WTC11 (cell line): ENCODE results near the gene RUNX1. TPM values are rescaled to one million over a fixed set of nuclear protein-coding genes. Genes with fewer than 3 reads are reported as not detected.

Source experiments
- ATAC-seq: fragments of 200-7000 bp; cut with Tn5 transposase; 2 replicates; pipeline ENCODE4 v1.10.0; 2021; ENCODE audit warnings: mild to moderate bottlenecking, moderate library complexity
- CTCF ChIA-PET: fragments of 300-600 bp; sonication (Branson Sonifier 250); formaldehyde crosslinking; loops from one replicate; lab custom pipeline; 2021; ENCODE audit warnings: antibody characterized with exemption; lab: Charles Lee
- POLR2A ChIA-PET: fragments of 350-600 bp; sonication (Branson Sonifier 250); formaldehyde crosslinking; loops from one replicate; lab custom pipeline; 2021; ENCODE audit warnings: antibody characterized with exemption; lab: Charles Lee
- DNase-seq: peaks from one replicate; pipeline ENCODE4 v3.0.0; 2021; ENCODE audit warnings: low spot score
- H3K27ac Mint-ChIP-seq: 2 replicates; pipeline ENCODE4 v1.8.0; 2021; ENCODE audit warnings: mixed read lengths
- H3K27me3 Mint-ChIP-seq: 2 replicates; pipeline ENCODE4 v1.8.0; 2021; ENCODE audit warnings: low read depth, mild to moderate bottlenecking, moderate library complexity, mixed read lengths
- H3K36me3 Mint-ChIP-seq: 2 replicates; pipeline ENCODE4 v1.8.0; 2021; ENCODE audit warnings: mixed read lengths
- H3K4me1 Mint-ChIP-seq: 2 replicates; pipeline ENCODE4 v1.8.0; 2022; ENCODE audit warnings: mixed read lengths
- H3K4me3 Mint-ChIP-seq: 2 replicates; pipeline ENCODE4 v1.8.0; 2021; ENCODE audit warnings: mild to moderate bottlenecking, moderate library complexity, mixed read lengths
- H3K9me3 Mint-ChIP-seq: 2 replicates; pipeline ENCODE4 v1.8.0; 2021; ENCODE audit warnings: mixed read lengths
- ATF1 ChIP-seq: sonication (generic); formaldehyde crosslinking; IDR thresholded peaks from 2 replicates; pipeline ENCODE4 v1.8.1; 2023; ENCODE audit warnings: mild to moderate bottlenecking, moderate library complexity, missing genetic modification reagents
- CBFB ChIP-seq: sonication (generic); formaldehyde crosslinking; IDR thresholded peaks from 2 replicates; pipeline ENCODE4 v1.8.1; 2022; ENCODE audit warnings: mild to moderate bottlenecking, low read depth, missing genetic modification reagents
- FOXP1 ChIP-seq: sonication (generic); formaldehyde crosslinking; IDR thresholded peaks from 2 replicates; pipeline ENCODE4 v1.8.0; 2022; ENCODE audit warnings: missing genetic modification reagents, mild to moderate bottlenecking, moderate library complexity, borderline replicate concordance
- KAT7 ChIP-seq: sonication (generic); formaldehyde crosslinking; IDR thresholded peaks from 2 replicates; pipeline ENCODE4 v1.8.1; 2023; ENCODE audit warnings: missing genetic modification reagents, mild to moderate bottlenecking, borderline replicate concordance
- MYBL2 ChIP-seq: sonication (generic); formaldehyde crosslinking; IDR thresholded peaks from 2 replicates; pipeline ENCODE4 v1.8.1; 2023; ENCODE audit warnings: mild to moderate bottlenecking, moderate library complexity, missing genetic modification reagents
- NFYB ChIP-seq: sonication (generic); formaldehyde crosslinking; conservative IDR thresholded peaks from 2 replicates; pipeline ENCODE4 v1.8.0; 2022; ENCODE audit warnings: low read depth, missing genetic modification reagents
- NR2C2 ChIP-seq: sonication (generic); formaldehyde crosslinking; IDR thresholded peaks from 2 replicates; pipeline ENCODE4 v1.8.0; 2022; ENCODE audit warnings: mild to moderate bottlenecking, missing genetic modification reagents
- SMAD4 ChIP-seq: sonication (generic); formaldehyde crosslinking; IDR thresholded peaks from 2 replicates; pipeline ENCODE4 v1.8.0; 2022; ENCODE audit warnings: mild to moderate bottlenecking, missing genetic modification reagents
- TP53 ChIP-seq: sonication (generic); formaldehyde crosslinking; IDR thresholded peaks from 2 replicates; pipeline ENCODE4 v1.8.1; 2023; ENCODE audit warnings: mild to moderate bottlenecking, missing genetic modification reagents
- total RNA-seq: library from RNA; stranded (reverse); gene quantifications from 3 replicates; pipeline ENCODE4 v1.2.3, GENCODE V29; 2021
- TF ChIP-seq, protein P1 (sequence below): fragments of 200-600 bp; IDR thresholded peaks from 2 replicates; pipeline ENCODE4 v1.8.0; 2022; ENCODE audit warnings: antibody characterized with exemption
- TF ChIP-seq, protein P2 (sequence below): fragments of 250-450 bp; sonication (Bioruptor Pico); IDR thresholded peaks from 2 replicates; pipeline ENCODE4 v1.8.0; 2021; ENCODE audit warnings: mild to moderate bottlenecking
- TF ChIP-seq, protein P3 (sequence below): sonication (generic); formaldehyde crosslinking; IDR thresholded peaks from 2 replicates; pipeline ENCODE4 v1.8.1; 2022; ENCODE audit warnings: low read depth, missing genetic modification reagents, borderline replicate concordance
- TF ChIP-seq, protein P4 (sequence below): fragments of 250-450 bp; sonication (Bioruptor Pico); IDR thresholded peaks from 2 replicates; pipeline ENCODE4 v1.9.0; 2021; ENCODE audit warnings: mild to moderate bottlenecking
- TF ChIP-seq, protein P5 (sequence below): sonication (generic); formaldehyde crosslinking; IDR thresholded peaks from 2 replicates; pipeline ENCODE4 v1.8.0; 2023; ENCODE audit warnings: missing genetic modification reagents
- TF ChIP-seq, protein P6 (sequence below): fragments of 250-450 bp; sonication (Bioruptor Pico); IDR thresholded peaks from 2 replicates; pipeline ENCODE4 v1.9.0; 2021; ENCODE audit warnings: mild to moderate bottlenecking
- TF ChIP-seq, protein P7 (sequence below): sonication (generic); formaldehyde crosslinking; IDR thresholded peaks from 2 replicates; pipeline ENCODE4 v1.8.0; 2022; ENCODE audit warnings: mild to moderate bottlenecking, missing genetic modification reagents

The RUNX1 gene
- total RNA-seq, 1 experiment from 2014 or later: 2.2 TPM

DNA sequence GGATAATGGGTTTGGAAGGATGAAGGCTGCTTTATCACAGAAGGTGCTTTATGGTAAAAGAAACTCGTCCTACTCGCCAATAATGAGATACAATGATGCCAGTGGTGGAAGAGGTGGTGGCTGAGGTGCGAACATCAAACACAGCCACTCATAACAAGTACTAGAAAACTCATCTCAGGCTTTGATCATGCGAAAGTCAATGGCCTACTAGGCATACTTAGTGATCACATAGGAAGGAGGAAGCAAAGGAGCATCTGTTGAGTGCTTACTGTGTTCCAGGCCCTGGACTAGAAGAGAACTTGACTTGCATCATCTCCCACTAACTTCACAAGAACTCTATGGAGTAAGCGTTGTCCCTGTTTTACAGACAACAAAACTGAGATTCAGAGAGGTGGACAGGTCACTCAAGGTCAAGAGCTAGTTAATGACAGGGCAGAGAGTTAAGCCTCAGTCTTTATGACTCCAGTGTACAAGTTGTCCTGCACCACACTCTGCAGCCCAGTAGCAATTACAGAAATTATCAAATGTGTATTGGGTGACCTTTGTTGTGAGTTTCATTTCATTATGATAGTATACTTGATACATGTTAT is 33.6 kb downstream of the RUNX1 start:
- DNase-seq: no peak

DNA sequence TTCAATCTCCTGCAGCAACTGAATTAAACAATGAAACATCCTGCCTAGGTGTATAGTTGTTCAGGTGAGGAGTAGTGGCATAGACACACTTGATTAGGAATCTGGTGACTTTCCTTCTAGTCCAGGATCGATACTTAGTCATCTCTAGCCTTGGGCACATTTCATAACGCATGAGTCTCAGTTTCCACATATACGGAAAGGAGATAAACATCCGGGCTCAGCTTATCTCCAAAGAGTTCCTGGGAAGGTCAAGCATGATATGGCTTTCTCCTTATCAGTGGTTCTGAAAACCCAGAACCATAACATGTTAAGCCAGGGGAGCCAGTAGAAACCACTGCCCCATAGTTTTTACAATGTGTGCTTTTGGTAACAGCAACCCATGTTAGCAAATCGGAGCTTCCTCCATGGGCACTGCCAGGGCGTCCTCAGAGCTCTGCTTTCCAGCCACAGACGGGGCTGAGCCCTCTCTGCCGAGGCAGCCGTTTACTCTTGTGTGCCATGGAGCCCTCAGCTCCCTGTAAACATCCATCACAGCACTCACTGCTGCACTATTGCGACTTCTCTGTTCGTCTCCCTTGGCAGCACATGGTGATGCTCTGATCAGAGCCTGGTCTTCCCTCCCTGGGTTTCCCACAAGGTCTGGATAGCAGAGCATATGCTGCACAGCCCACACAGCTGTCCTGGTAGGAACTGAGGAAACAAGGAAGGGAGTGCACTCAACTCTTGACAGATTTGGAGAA is 34.6 kb downstream of the RUNX1 start:
- DNase-seq (no peak), ATAC-seq (no peak)
- Mint-ChIP-seq H3K4me3 (no peak overlapping the region), H3K9me3 (no peaks in the 10 kb centered on the region), H3K4me1 (no peaks in the 10 kb centered on the region), H3K36me3 (no peaks in the 10 kb centered on the region), H3K27ac (no peak overlapping the region), H3K27me3 (no peaks in the 10 kb centered on the region)
- CTCF ChIA-PET: interaction anchor here (1.3 kb wide), 1 partner anchor 11 kb away, joined by 4 read pairs; no protein-coding TSS in a partner anchor
- no peak for TF ChIP-seq ATF1 (CRISPR knock-in tag)
- TF ChIP-seq, protein P1, sequence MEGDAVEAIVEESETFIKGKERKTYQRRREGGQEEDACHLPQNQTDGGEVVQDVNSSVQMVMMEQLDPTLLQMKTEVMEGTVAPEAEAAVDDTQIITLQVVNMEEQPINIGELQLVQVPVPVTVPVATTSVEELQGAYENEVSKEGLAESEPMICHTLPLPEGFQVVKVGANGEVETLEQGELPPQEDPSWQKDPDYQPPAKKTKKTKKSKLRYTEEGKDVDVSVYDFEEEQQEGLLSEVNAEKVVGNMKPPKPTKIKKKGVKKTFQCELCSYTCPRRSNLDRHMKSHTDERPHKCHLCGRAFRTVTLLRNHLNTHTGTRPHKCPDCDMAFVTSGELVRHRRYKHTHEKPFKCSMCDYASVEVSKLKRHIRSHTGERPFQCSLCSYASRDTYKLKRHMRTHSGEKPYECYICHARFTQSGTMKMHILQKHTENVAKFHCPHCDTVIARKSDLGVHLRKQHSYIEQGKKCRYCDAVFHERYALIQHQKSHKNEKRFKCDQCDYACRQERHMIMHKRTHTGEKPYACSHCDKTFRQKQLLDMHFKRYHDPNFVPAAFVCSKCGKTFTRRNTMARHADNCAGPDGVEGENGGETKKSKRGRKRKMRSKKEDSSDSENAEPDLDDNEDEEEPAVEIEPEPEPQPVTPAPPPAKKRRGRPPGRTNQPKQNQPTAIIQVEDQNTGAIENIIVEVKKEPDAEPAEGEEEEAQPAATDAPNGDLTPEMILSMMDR: no peak
- TF ChIP-seq, protein P2, sequence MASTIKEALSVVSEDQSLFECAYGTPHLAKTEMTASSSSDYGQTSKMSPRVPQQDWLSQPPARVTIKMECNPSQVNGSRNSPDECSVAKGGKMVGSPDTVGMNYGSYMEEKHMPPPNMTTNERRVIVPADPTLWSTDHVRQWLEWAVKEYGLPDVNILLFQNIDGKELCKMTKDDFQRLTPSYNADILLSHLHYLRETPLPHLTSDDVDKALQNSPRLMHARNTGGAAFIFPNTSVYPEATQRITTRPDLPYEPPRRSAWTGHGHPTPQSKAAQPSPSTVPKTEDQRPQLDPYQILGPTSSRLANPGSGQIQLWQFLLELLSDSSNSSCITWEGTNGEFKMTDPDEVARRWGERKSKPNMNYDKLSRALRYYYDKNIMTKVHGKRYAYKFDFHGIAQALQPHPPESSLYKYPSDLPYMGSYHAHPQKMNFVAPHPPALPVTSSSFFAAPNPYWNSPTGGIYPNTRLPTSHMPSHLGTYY: no peak
- POLR2A ChIA-PET: no interaction called here

More for the DNA sequence above, 33.6 kb downstream of the RUNX1 start:
- ATAC-seq: no peak
- TF ChIP-seq MYBL2 (CRISPR knock-in tag) (no peak), KAT7 (CRISPR knock-in tag) (no peak), CBFB (CRISPR knock-in tag) (no peak), TP53 (no peak), NR2C2 (CRISPR knock-in tag) (no peak), FOXP1 (CRISPR knock-in tag) (no peak), SMAD4 (CRISPR knock-in tag) (no peak), NFYB (no peak)
- TF ChIP-seq, protein P3, sequence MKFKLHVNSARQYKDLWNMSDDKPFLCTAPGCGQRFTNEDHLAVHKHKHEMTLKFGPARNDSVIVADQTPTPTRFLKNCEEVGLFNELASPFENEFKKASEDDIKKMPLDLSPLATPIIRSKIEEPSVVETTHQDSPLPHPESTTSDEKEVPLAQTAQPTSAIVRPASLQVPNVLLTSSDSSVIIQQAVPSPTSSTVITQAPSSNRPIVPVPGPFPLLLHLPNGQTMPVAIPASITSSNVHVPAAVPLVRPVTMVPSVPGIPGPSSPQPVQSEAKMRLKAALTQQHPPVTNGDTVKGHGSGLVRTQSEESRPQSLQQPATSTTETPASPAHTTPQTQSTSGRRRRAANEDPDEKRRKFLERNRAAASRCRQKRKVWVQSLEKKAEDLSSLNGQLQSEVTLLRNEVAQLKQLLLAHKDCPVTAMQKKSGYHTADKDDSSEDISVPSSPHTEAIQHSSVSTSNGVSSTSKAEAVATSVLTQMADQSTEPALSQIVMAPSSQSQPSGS (CRISPR knock-in tag): no peak
- TF ChIP-seq, protein P4, sequence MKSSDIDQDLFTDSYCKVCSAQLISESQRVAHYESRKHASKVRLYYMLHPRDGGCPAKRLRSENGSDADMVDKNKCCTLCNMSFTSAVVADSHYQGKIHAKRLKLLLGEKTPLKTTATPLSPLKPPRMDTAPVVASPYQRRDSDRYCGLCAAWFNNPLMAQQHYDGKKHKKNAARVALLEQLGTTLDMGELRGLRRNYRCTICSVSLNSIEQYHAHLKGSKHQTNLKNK (CRISPR knock-in tag): no peak
- TF ChIP-seq, protein P5, sequence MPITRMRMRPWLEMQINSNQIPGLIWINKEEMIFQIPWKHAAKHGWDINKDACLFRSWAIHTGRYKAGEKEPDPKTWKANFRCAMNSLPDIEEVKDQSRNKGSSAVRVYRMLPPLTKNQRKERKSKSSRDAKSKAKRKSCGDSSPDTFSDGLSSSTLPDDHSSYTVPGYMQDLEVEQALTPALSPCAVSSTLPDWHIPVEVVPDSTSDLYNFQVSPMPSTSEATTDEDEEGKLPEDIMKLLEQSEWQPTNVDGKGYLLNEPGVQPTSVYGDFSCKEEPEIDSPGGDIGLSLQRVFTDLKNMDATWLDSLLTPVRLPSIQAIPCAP (CRISPR knock-in tag): no peak
- TF ChIP-seq, protein P6, sequence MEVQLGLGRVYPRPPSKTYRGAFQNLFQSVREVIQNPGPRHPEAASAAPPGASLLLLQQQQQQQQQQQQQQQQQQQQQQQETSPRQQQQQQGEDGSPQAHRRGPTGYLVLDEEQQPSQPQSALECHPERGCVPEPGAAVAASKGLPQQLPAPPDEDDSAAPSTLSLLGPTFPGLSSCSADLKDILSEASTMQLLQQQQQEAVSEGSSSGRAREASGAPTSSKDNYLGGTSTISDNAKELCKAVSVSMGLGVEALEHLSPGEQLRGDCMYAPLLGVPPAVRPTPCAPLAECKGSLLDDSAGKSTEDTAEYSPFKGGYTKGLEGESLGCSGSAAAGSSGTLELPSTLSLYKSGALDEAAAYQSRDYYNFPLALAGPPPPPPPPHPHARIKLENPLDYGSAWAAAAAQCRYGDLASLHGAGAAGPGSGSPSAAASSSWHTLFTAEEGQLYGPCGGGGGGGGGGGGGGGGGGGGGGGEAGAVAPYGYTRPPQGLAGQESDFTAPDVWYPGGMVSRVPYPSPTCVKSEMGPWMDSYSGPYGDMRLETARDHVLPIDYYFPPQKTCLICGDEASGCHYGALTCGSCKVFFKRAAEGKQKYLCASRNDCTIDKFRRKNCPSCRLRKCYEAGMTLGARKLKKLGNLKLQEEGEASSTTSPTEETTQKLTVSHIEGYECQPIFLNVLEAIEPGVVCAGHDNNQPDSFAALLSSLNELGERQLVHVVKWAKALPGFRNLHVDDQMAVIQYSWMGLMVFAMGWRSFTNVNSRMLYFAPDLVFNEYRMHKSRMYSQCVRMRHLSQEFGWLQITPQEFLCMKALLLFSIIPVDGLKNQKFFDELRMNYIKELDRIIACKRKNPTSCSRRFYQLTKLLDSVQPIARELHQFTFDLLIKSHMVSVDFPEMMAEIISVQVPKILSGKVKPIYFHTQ (CRISPR knock-in tag): no peak
- TF ChIP-seq, protein P7, sequence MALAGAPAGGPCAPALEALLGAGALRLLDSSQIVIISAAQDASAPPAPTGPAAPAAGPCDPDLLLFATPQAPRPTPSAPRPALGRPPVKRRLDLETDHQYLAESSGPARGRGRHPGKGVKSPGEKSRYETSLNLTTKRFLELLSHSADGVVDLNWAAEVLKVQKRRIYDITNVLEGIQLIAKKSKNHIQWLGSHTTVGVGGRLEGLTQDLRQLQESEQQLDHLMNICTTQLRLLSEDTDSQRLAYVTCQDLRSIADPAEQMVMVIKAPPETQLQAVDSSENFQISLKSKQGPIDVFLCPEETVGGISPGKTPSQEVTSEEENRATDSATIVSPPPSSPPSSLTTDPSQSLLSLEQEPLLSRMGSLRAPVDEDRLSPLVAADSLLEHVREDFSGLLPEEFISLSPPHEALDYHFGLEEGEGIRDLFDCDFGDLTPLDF (CRISPR knock-in tag): no peak
- CTCF ChIA-PET: interaction anchor here (1.3 kb wide), 1 partner anchor 10 kb away, joined by 4 read pairs; no protein-coding TSS in a partner anchor
- Mint-ChIP-seq H3K27me3 (no peaks in the 10 kb centered on the region), H3K36me3 (no peaks in the 10 kb centered on the region), H3K27ac (no peak overlapping the region), H3K9me3 (no peaks in the 10 kb centered on the region), H3K4me3 (no peak overlapping the region), H3K4me1 (no peaks in the 10 kb centered on the region)
- POLR2A ChIA-PET: no interaction called here
